HEK293 (cell line): ENCODE measurements around the gene LIPH.

Source experiments
- HOXD13 ChIP-seq: sonication (generic); formaldehyde crosslinking; IDR thresholded peaks from 2 replicates; pipeline ENCODE4 v1.8.0; 2022; ENCODE audit warnings: missing genetic modification reagents, borderline replicate concordance
- IKZF3 ChIP-seq: fragments of 450-650 bp; IDR thresholded peaks from 2 replicates; pipeline ENCODE4 v1.5.0; 2018; ENCODE audit warnings: missing biosample characterization, mild to moderate bottlenecking, missing genetic modification characterization, moderate library complexity
- KLF1 ChIP-seq: fragments of 450-650 bp; formaldehyde crosslinking; IDR thresholded peaks from 2 replicates; pipeline ENCODE4 v1.5.1; 2016; ENCODE audit warnings: missing biosample characterization, missing genetic modification characterization
- KLF7 ChIP-seq: fragments of 450-650 bp; formaldehyde crosslinking; IDR thresholded peaks from 2 replicates; pipeline ENCODE4 v1.5.1; 2016; ENCODE audit warnings: missing biosample characterization, missing genetic modification characterization, borderline replicate concordance
- KLF9 ChIP-seq: fragments of 450-650 bp; formaldehyde crosslinking; IDR thresholded peaks from 2 replicates; pipeline ENCODE4 v1.5.1; 2016; ENCODE audit warnings: missing biosample characterization, missing genetic modification characterization, low read depth
- REPIN1 ChIP-seq: fragments of 450-650 bp; formaldehyde crosslinking; IDR thresholded peaks from 2 replicates; pipeline ENCODE4 v1.5.1; 2017; ENCODE audit warnings: missing biosample characterization, missing genetic modification characterization, low read depth
- ZBTB7A ChIP-seq: fragments of 450-650 bp; formaldehyde crosslinking; IDR thresholded peaks from 2 replicates; pipeline ENCODE4 v1.5.1; 2016; ENCODE audit warnings: low read depth, missing biosample characterization, missing genetic modification characterization
- ZFP69B ChIP-seq: fragments of 450-650 bp; formaldehyde crosslinking; IDR thresholded peaks from 2 replicates; pipeline ENCODE4 v1.5.1; 2016; ENCODE audit warnings: missing biosample characterization, missing genetic modification characterization
- ZNF677 ChIP-seq: fragments of 450-650 bp; IDR thresholded peaks from 2 replicates; pipeline ENCODE4 v1.5.0; 2018; ENCODE audit warnings: missing biosample characterization, mild to moderate bottlenecking, missing genetic modification characterization, moderate library complexity
- TF ChIP-seq, protein P1 (sequence below): fragments of 450-650 bp; formaldehyde crosslinking; IDR thresholded peaks from 2 replicates; pipeline ENCODE4 v1.5.1; 2016; ENCODE audit warnings: missing biosample characterization, missing genetic modification characterization
- TF ChIP-seq, protein P2 (sequence below): fragments of 450-650 bp; formaldehyde crosslinking; IDR thresholded peaks from 2 replicates; pipeline ENCODE4 v1.5.1; 2016; ENCODE audit warnings: missing biosample characterization, missing genetic modification characterization
- TF ChIP-seq, protein P3 (sequence below): fragments of 450-650 bp; formaldehyde crosslinking; IDR thresholded peaks from 2 replicates; pipeline ENCODE4 v1.5.1; 2016; ENCODE audit warnings: missing biosample characterization, missing genetic modification characterization
- TF ChIP-seq, protein P4 (sequence below): fragments of 450-650 bp; formaldehyde crosslinking; IDR thresholded peaks from 2 replicates; pipeline ENCODE4 v1.5.1; 2017; ENCODE audit warnings: missing biosample characterization, missing genetic modification characterization
- TF ChIP-seq, protein P5 (sequence below): fragments of 450-650 bp; formaldehyde crosslinking; IDR thresholded peaks from 2 replicates; pipeline ENCODE4 v1.5.1; 2017; ENCODE audit warnings: missing biosample characterization, missing genetic modification characterization
- TF ChIP-seq, protein P6 (sequence below): fragments of 450-650 bp; formaldehyde crosslinking; IDR thresholded peaks from 2 replicates; pipeline ENCODE4 v1.5.1; 2016; ENCODE audit warnings: missing biosample characterization, missing genetic modification characterization
- TF ChIP-seq, protein P7 (sequence below): fragments of 450-650 bp; formaldehyde crosslinking; IDR thresholded peaks from 2 replicates; pipeline ENCODE4 v1.5.1; 2016; ENCODE audit warnings: missing biosample characterization, missing genetic modification characterization
- TF ChIP-seq, protein P8 (sequence below): fragments of 450-650 bp; formaldehyde crosslinking; optimal IDR thresholded peaks from 2 replicates; pipeline ENCODE3; 2016; ENCODE audit warnings: missing biosample characterization, mild to moderate bottlenecking, missing genetic modification characterization
- TF ChIP-seq, protein P9 (sequence below): fragments of 450-650 bp; formaldehyde crosslinking; IDR thresholded peaks from 2 replicates; pipeline ENCODE4 v1.5.1; 2016; ENCODE audit warnings: missing biosample characterization, missing genetic modification characterization
- TF ChIP-seq, protein P10 (sequence below): fragments of 450-650 bp; formaldehyde crosslinking; IDR thresholded peaks from 2 replicates; pipeline ENCODE4 v1.5.1; 2016; ENCODE audit warnings: missing biosample characterization, missing genetic modification characterization

Gene LIPH

DNA sequence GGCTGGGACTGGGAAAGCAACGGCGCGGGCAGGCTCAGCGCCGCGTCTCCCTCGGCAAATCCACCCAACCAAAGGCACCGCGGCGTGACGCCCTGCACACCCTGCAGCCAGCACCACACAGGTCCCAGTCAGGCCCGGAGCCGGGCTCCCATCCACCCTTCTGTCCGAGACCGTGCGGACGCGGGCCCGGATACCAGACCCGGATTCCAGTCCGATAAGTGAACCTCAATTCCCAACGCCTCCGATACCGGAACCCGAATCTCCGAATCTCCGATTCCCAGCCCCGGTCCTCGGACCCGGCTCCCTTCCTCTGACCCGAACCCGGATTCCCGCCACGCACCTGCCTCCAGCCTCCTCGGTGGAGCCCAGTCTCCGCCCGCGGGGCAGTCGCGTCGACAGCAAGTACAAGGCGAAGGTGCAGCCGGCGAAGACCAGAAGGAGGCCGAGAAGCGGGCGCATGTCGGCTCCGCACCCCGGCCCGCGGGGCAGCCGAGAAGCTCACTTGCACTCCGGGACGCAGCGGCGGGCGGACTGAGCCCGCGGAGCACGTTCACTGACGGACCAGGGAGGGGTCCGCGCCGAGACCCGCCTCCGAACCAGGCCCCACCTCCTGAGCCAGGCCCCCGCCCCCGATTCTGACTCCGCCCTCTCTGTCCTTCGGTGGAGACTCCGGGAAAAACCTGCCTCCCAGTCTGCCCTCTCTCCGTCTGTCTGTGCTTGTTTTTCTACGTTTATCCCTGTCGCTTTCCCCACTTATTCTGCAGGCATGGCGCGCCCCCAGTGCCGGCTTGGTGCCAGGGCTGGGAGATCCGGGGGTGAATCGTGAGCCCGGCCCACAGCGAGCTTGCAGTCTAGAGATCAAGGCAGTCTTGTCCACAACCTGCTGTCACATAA, 53.6 kb downstream of the LIPH start, which contains the start of gene TMEM41A (continued):
- TF ChIP-seq REPIN1 (tag by site-specific recombination) = 0 out of 2 replicates have a peak, but pooled peaks have one; percentile 37
- TF ChIP-seq, protein P1, sequence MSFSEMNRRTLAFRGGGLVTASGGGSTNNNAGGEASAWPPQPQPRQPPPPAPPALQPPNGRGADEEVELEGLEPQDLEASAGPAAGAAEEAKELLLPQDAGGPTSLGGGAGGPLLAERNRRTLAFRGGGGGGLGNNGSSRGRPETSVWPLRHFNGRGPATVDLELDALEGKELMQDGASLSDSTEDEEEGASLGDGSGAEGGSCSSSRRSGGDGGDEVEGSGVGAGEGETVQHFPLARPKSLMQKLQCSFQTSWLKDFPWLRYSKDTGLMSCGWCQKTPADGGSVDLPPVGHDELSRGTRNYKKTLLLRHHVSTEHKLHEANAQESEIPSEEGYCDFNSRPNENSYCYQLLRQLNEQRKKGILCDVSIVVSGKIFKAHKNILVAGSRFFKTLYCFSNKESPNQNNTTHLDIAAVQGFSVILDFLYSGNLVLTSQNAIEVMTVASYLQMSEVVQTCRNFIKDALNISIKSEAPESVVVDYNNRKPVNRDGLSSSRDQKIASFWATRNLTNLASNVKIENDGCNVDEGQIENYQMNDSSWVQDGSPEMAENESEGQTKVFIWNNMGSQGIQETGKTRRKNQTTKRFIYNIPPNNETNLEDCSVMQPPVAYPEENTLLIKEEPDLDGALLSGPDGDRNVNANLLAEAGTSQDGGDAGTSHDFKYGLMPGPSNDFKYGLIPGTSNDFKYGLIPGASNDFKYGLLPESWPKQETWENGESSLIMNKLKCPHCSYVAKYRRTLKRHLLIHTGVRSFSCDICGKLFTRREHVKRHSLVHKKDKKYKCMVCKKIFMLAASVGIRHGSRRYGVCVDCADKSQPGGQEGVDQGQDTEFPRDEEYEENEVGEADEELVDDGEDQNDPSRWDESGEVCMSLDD (tag by site-specific recombination) = peak; percentile 71
- 0 out of 2 replicates have a peak, but pooled peaks have one; percentile 42 for TF ChIP-seq ZBTB7A (tag by site-specific recombination)
- TF ChIP-seq, protein P2, sequence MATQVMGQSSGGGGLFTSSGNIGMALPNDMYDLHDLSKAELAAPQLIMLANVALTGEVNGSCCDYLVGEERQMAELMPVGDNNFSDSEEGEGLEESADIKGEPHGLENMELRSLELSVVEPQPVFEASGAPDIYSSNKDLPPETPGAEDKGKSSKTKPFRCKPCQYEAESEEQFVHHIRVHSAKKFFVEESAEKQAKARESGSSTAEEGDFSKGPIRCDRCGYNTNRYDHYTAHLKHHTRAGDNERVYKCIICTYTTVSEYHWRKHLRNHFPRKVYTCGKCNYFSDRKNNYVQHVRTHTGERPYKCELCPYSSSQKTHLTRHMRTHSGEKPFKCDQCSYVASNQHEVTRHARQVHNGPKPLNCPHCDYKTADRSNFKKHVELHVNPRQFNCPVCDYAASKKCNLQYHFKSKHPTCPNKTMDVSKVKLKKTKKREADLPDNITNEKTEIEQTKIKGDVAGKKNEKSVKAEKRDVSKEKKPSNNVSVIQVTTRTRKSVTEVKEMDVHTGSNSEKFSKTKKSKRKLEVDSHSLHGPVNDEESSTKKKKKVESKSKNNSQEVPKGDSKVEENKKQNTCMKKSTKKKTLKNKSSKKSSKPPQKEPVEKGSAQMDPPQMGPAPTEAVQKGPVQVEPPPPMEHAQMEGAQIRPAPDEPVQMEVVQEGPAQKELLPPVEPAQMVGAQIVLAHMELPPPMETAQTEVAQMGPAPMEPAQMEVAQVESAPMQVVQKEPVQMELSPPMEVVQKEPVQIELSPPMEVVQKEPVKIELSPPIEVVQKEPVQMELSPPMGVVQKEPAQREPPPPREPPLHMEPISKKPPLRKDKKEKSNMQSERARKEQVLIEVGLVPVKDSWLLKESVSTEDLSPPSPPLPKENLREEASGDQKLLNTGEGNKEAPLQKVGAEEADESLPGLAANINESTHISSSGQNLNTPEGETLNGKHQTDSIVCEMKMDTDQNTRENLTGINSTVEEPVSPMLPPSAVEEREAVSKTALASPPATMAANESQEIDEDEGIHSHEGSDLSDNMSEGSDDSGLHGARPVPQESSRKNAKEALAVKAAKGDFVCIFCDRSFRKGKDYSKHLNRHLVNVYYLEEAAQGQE (tag by site-specific recombination) = peak; percentile 49; the same call in 1 of the 2 replicates
- TF ChIP-seq KLF1 = peak; percentile 26; the same call in 1 of the 2 replicates
- TF ChIP-seq, protein P3, sequence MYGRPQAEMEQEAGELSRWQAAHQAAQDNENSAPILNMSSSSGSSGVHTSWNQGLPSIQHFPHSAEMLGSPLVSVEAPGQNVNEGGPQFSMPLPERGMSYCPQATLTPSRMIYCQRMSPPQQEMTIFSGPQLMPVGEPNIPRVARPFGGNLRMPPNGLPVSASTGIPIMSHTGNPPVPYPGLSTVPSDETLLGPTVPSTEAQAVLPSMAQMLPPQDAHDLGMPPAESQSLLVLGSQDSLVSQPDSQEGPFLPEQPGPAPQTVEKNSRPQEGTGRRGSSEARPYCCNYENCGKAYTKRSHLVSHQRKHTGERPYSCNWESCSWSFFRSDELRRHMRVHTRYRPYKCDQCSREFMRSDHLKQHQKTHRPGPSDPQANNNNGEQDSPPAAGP (tag by site-specific recombination) = peak; percentile 86
- TF ChIP-seq, protein P4, sequence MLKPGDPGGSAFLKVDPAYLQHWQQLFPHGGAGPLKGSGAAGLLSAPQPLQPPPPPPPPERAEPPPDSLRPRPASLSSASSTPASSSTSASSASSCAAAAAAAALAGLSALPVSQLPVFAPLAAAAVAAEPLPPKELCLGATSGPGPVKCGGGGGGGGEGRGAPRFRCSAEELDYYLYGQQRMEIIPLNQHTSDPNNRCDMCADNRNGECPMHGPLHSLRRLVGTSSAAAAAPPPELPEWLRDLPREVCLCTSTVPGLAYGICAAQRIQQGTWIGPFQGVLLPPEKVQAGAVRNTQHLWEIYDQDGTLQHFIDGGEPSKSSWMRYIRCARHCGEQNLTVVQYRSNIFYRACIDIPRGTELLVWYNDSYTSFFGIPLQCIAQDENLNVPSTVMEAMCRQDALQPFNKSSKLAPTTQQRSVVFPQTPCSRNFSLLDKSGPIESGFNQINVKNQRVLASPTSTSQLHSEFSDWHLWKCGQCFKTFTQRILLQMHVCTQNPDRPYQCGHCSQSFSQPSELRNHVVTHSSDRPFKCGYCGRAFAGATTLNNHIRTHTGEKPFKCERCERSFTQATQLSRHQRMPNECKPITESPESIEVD (tag by site-specific recombination) = no peak
- no peak for TF ChIP-seq HOXD13 (CRISPR knock-in tag)
- peak; percentile 72 for TF ChIP-seq IKZF3 (tag by site-specific recombination)
- peak; percentile 80 for TF ChIP-seq ZFP69B
- TF ChIP-seq, protein P5, sequence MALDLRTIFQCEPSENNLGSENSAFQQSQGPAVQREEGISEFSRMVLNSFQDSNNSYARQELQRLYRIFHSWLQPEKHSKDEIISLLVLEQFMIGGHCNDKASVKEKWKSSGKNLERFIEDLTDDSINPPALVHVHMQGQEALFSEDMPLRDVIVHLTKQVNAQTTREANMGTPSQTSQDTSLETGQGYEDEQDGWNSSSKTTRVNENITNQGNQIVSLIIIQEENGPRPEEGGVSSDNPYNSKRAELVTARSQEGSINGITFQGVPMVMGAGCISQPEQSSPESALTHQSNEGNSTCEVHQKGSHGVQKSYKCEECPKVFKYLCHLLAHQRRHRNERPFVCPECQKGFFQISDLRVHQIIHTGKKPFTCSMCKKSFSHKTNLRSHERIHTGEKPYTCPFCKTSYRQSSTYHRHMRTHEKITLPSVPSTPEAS = peak; percentile 73
- TF ChIP-seq, protein P6, sequence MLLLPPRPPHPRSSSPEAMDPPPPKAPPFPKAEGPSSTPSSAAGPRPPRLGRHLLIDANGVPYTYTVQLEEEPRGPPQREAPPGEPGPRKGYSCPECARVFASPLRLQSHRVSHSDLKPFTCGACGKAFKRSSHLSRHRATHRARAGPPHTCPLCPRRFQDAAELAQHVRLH (tag by site-specific recombination) = peak; percentile 73; the same call in 1 of the 2 replicates
- TF ChIP-seq, protein P7, sequence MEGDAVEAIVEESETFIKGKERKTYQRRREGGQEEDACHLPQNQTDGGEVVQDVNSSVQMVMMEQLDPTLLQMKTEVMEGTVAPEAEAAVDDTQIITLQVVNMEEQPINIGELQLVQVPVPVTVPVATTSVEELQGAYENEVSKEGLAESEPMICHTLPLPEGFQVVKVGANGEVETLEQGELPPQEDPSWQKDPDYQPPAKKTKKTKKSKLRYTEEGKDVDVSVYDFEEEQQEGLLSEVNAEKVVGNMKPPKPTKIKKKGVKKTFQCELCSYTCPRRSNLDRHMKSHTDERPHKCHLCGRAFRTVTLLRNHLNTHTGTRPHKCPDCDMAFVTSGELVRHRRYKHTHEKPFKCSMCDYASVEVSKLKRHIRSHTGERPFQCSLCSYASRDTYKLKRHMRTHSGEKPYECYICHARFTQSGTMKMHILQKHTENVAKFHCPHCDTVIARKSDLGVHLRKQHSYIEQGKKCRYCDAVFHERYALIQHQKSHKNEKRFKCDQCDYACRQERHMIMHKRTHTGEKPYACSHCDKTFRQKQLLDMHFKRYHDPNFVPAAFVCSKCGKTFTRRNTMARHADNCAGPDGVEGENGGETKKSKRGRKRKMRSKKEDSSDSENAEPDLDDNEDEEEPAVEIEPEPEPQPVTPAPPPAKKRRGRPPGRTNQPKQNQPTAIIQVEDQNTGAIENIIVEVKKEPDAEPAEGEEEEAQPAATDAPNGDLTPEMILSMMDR = peak; percentile 19; the same call in 1 of the 2 replicates
- TF ChIP-seq, protein P8, sequence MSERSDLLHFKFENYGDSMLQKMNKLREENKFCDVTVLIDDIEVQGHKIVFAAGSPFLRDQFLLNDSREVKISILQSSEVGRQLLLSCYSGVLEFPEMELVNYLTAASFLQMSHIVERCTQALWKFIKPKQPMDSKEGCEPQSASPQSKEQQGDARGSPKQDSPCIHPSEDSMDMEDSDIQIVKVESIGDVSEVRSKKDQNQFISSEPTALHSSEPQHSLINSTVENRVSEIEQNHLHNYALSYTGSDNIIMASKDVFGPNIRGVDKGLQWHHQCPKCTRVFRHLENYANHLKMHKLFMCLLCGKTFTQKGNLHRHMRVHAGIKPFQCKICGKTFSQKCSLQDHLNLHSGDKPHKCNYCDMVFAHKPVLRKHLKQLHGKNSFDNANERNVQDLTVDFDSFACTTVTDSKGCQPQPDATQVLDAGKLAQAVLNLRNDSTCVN (tag by site-specific recombination) = peak; percentile 78
- TF ChIP-seq, protein P9, sequence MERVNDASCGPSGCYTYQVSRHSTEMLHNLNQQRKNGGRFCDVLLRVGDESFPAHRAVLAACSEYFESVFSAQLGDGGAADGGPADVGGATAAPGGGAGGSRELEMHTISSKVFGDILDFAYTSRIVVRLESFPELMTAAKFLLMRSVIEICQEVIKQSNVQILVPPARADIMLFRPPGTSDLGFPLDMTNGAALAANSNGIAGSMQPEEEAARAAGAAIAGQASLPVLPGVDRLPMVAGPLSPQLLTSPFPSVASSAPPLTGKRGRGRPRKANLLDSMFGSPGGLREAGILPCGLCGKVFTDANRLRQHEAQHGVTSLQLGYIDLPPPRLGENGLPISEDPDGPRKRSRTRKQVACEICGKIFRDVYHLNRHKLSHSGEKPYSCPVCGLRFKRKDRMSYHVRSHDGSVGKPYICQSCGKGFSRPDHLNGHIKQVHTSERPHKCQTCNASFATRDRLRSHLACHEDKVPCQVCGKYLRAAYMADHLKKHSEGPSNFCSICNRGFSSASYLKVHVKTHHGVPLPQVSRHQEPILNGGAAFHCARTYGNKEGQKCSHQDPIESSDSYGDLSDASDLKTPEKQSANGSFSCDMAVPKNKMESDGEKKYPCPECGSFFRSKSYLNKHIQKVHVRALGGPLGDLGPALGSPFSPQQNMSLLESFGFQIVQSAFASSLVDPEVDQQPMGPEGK (tag by site-specific recombination) = peak; percentile 79
- TF ChIP-seq ZNF677 (tag by site-specific recombination) = peak; percentile 83
- TF ChIP-seq, protein P10, sequence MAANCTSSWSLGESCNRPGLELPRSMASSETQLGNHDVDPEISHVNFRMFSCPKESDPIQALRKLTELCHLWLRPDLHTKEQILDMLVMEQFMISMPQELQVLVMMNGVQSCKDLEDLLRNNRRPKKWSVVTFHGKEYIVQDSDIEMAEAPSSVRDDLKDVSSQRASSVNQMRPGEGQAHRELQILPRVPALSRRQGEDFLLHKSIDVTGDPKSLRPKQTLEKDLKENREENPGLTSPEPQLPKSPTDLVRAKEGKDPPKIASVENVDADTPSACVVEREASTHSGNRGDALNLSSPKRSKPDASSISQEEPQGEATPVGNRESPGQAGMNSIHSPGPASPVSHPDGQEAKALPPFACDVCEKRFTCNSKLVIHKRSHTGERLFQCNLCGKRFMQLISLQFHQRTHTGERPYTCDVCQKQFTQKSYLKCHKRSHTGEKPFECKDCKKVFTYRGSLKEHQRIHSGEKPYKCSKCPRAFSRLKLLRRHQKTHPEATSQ (tag by site-specific recombination) = peak; percentile 86
- TF ChIP-seq KLF9 (tag by site-specific recombination) = peak; percentile 76
- TF ChIP-seq KLF7 (tag by site-specific recombination) = peak; percentile 73; the same call in 1 of the 2 replicates
